Left kidney (tissue), 8 donors: ENCODE results near the gene PIK3CG. TPM values are rescaled to one million over a fixed set of nuclear protein-coding genes. Genes with fewer than 3 reads are reported as not detected.
"Not testable (repeated sequence)": the region's sequence is repeated elsewhere in the genome, so short reads cannot be mapped to it uniquely, and the experiment has no call there.

Source experiments
- DNase-seq: peaks from one replicate; pipeline ENCODE4 v3.0.0-alpha.2; 2013
- long read RNA-seq, 8 donors: transcript quantifications; one replicate each; lab custom pipeline, GENCODE V29; 2026
- polyA plus RNA-seq: library from polyadenylated mRNA; unstranded; fragments of 120-200 nt; gene quantifications from one replicate; pipeline ENCODE4 v1.2.1, GENCODE V29; 2013; ENCODE audit not compliant: insufficient read length

PIK3CG gene
- polyA plus RNA-seq = 2.7 TPM
- long read RNA-seq, donor 1 = 0 reads
- long read RNA-seq, donor 2, full-length matches to known transcripts = 1 of 1 reads
- long read RNA-seq, donor 2, partial matches to known transcripts = 0 of 1 reads
- long read RNA-seq, donor 2, other reads (novel, unspliced or antisense) = 0 of 1 reads
- long read RNA-seq, donor 3 = 0 reads
- long read RNA-seq, donor 4 = 0 reads
- long read RNA-seq, donor 5 = 0 reads
- long read RNA-seq, donor 6 = 0 reads
- long read RNA-seq, donor 7, full-length matches to known transcripts = 1 of 1 reads
- long read RNA-seq, donor 7, partial matches to known transcripts = 0 of 1 reads
- long read RNA-seq, donor 7, other reads (novel, unspliced or antisense) = 0 of 1 reads
- long read RNA-seq, donor 8 = 0 reads

DNA sequence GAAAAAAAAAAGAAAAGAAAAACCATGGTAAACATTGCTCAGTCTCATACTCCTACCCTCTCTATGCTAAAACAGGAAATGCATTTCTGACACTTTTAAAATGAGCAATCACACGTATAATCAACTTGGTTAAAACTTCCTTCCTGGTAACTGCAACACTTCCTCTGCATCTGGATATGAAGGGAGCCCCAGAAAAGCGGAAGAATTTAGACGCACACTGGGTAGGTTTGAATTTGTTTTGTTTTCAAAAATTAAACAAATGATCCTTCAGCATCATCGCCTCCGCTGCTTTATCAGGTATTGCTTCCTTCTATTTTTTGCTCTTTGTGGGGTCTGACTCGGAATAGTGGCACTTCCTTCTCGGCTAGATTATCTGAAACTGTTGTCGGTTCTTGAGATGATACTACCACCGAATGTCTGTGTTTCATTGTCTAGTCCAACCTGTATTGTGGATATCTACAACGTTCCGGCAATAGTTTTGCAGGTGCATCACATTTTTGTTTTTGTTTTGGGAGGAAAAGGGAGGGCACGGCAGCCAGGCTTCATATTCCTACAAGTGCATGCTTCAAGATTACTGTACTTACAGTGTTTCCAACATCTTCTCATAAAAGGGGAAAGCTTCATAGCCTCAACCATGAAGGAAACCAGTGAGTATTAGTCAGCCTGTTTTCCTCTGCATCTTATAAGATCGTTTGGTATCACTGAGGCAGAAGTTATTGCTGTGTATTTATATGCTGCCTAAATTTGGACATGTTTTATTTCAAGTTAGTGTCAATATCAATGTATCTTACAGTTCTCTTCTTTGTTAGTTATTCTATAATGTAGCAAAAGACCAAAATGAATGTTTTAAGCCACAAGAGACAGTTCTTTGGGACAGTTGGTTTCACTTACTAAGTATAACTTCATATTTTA is at the start of gene PIK3CG:
PIK3CG (plus strand) TSS at position 153 of the 912 bp plus-strand sequence. CDS start 2,280 bp downstream, outside the sequence.
- no peak for DNase-seq

DNA sequence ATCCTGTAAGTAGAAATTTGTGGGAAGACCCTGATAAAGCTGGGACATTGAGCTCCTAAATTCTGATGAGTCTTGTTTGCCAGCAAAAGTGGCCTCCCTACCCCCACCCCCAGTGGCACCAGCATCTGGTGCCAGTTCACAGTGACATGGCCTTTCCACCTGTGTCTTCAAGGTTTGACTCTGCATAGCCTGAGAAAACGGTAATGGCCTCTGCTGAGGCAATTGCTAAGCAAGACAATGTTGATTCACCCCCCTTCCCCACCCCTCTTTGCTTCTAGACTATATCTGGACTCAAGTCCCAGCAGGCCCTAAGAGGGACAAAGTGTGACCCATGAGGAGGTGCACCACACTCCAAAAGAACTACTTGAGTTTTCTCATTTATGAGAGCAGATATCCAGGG is 48.0 kb upstream of the PIK3CG start:
- no peak for DNase-seq

DNA sequence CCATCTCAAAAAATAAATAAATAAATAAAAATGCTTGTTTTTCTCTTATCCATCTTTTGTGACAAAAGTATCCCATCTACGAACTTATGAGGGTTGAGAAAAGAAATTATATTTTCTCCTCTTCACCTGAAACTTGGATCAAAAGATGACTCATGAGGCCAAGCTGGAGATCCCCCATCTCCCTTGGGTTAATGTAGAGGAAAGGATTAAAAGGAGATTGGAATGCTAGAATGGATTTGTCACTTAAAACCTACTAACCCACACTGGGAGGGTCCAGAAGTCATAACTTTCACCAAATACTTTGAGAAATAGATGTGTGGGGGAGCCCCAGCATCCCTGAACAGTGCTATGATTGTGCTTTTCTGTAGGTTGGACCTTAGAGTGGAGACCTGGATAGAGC is 46.3 kb upstream of the PIK3CG start:
- DNase-seq = no peak

DNA sequence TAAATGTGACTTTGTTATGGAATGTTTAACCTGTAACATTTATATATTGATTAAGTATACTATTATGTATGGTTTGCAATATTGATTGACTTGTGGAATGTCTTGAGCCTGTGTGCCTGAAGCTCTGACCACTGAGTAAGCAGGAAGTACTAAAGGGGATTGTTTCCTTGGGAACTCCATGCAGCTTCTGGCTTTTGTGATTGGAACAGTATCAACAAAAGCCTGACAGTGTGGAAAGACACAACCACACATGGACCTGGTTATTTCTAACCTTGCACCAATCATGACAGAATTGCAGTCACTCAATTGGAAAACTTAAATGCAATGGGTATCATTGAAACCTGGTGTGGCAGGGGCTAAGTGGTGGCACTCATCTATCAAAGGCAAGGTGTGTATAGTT is 45.5 kb upstream of the PIK3CG start:
- no peak for DNase-seq

DNA sequence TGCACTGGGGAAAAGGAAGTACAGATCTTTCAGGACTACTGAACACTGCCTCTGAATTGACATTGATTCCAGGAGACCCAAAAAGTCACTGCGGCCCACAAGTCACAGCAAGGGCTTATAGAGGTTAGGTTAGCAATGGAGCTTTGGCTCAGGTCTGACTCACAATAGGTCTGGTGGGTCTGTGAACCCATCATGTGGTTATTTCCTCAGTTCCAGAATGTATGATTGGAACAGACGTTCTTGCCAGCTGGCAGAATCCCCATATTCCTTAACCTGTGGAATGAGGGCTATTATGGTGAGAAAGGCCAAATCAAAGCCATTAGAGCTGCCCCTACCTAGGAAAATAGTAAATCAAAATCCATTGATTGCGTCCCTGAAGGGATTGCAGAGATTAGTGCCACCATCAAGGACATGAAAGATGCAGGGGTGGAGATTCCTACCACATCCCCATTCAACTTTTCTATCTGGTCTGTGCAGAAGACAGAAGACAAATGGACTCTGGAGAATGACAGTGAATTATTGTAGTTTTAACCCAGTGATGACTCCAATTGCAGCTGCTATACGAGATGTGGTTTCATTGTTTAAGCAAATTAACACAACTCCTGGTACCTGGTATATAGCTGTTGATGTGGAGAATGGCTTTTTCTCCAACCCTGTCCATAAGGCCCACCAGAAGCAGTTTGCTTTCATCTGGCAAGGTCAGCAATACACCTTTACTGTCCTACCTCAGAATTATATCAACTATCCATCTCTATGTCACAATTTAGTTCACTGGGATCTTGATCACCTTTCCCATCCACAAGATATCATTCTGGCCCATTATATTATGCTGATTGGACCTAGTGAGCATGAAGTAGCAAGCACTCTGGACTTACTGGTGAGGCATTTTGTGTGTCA is 44.5 kb upstream of the PIK3CG start:
- no peak for DNase-seq

DNA sequence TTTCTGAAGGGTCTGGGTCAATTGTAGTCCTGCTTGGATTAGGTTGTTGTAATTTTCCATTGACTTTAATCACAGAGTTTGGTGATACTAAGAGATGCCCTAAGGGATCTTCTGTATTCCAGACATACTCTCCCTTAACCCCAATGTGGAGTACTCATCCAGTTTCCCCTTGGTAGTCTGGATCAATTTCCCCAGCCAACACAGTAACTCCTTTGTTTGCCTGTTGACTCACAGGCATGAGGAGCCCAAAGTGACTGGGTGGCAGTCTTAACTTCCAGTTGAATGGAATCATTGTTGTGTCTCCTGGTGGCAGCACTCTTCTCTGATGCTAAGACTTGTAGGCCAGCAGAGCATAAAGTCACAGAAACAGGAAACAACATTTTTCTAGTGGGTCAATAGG is 41.5 kb upstream of the PIK3CG start:
- DNase-seq = no peak

DNA sequence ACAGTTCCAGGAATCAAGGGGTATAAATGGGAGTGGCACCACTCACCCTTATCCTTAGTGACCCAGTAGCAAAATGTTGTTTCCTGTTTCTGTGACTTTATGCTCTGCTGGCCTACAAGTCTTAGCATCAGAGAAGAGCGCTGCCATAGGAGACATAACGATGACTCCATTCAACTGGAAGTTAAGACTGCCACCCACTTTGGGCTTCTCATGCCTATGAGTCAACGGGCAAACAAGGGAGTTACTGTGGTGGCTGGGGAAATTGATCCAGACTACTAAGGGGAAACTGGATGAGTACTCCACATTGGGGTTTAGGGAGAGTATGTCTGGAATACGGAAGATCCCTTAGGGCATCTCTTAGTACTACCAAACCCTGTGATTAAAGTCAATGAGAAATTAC is 40.6 kb upstream of the PIK3CG start:
- DNase-seq = no peak

DNA sequence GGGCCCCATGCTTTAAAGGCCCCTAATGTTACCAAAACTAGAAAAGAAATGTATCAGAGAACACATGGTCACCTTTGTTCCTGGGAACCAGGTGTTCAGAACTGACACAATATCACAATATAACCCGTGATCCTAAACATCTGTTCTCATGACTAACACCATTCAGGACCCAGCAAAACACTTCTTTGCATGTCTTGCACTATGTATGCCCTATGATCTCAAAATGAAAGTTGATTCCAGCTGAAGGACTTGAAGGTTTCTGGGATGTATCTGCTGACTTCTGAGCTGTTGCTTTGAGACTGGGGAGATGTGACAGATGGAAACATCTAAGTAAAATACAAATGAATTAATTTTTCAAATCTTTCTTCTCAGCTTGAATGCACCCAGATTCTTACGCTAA is 37.5 kb upstream of the PIK3CG start:
- DNase-seq = no peak

DNA sequence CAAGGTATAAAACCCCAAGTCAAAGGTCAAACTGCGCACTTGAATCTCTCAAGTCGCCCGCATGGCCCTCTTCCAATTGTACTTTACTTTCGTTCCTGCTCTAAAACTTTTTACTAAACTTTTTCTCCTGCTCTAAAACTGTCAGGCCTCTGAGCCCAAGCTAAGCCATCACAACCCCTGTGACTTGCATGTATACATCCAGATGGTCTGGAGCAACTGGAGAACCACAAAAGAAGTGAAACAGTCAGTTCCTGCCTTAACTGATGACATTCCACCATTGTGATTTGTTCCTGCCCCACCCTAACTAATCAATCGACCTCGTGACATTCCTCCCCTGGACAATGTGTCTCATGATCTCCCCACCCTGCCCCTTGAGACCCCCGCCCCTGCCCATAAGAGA is 35.6 kb upstream of the PIK3CG start:
- DNase-seq = no peak

DNA sequence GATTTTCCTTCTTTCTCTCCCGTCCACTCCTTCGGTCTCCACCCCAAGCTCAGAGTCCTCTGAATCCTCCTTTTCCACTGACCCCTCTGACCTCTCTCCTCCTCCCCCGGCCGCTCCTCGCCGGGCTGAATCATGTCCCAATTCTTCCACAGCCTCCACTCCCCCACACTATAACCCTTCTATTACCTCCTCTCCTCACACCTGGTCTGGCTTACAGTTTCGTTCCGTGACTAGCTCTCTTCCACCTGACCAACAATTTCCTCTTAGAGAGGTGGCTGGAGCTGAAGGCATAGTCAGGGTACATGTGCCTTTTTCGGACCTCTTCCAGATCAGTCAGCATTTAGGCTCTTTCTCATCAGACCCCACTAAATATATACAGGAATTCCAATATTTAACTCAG is 34.2 kb upstream of the PIK3CG start:
- not testable (repeated sequence) for DNase-seq

DNA sequence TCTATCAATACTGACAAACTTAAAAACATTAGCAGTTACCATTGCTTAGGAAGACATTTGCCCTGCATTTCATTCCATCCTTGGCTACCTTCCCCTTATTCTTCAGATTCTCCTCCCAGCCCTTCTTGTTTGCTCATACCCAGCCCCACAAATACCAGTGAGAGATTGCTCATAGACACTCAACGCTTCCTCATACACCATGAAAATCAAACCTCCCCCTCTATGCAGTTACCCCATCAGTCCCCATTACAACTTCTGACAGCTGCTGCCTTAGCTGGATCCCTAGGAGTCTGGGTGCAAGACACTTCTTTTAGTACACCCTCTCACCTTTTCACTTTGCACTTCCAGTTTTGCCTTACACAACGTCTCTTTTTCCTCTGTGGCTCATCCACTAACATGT is 28.3 kb upstream of the PIK3CG start:
- no peak for DNase-seq

DNA sequence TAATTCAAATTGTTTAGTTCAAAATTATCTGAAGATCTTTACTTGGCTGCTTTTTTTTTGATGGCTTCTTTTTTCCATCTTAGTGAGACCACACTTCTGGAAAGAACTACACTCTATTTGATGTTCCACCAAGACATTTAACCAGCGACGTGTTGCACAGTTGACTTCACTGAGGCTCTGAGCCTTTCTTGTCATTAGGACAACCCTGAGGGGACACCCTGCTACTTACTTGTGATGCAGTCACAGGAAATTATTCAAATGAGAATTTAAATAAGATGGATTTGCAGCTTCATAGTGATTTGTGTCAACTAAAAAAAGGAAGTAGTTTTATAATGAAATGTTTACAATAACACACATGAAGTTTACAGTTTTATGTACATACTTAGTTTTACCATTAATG is 25.6 kb upstream of the PIK3CG start:
- DNase-seq = no peak

DNA sequence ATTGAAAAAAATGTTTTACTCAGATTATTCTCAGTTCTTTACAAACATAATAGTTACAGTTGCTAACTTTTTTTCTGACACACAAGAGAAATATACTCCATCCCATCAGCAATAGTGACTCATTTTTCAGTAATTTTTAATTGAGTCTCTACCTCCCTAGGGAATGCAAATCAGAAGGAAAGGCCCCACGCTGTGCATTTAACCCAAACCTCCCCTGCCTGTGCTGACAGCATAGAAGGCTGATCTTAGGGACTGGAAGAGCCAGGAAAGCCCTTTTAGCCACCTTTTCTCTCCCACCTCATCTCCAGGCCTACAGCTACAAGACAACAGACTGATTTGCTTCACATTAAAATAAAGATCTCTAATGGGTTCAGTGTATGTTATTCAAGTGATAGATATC is 24.7 kb upstream of the PIK3CG start:
- DNase-seq = no peak

DNA sequence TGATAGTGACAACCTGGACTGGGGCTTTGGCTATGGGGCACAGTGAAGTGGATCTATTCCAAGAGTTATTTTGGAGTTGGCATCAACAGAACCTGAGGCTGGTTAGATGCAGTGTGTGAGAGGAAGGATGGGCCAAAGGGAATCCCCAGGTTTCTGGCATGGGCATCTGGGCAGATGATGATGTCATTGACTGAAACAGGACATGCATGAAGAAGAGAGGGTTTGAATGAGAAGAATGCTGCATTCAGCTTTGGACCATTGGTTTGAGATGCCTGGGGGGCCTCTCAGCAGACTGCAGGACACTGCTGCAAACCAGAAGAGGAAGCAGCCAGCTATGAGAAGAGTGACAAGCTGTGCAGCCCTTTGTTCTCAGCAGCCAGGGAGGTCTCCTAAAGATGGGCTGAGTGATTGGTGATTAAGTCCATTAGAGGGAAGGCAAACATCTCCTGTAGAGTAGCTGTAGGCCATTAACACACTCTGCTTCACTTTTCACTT is 23.1 kb upstream of the PIK3CG start:
- DNase-seq = no peak

DNA sequence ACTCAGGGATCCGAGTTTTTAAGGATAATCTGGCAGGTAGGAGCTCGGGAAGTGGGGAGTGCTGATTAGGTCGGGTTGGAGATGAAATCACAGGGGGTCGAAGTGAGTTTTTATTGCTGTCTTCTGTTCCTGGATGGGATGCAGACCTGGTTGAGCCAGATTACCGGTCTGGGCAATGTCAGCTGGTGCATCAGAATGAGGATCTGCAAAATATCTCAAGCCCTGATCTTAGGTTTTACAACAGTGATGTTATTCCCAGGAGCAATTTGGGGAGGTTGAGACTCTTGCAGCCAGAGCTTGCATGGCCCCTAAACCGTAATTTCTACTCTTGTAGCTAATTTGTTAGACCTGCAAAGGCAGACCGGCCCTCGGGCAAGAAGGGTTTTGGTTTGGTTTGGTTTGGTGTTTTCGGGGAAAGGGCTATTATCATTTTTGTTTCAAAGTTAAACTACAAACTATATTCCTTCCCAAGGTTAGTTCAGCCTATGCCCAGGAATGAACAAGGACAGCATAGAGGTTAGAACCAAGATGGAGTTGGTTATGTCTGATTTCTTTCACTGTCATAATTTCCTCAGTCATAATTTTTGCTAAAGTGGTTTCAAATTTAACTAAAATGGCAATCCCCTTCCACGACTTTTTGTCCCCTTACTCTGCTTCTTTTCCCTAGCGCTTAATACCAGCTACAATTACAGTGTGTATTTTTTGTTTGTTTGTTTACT is 20.6 kb upstream of the PIK3CG start:
- no peak for DNase-seq

DNA sequence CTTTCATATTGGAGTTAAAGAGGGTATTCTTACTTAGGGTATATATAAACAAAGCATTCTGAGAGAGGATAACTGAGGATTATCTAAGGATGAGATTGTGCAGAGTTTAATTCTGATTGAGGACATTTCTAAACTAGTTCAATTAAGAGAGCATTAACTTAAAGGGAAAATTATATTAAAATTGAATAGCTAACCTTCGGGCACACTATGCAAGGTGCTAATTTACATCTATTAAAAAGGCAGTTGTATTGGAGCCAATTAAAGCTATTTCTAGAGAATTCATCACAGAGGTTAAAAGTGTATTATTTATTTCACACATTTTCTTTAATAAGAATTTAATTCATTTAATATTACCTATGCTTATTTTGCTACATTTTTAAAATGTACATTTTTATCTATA is 17.0 kb upstream of the PIK3CG start:
- DNase-seq = no peak

DNA sequence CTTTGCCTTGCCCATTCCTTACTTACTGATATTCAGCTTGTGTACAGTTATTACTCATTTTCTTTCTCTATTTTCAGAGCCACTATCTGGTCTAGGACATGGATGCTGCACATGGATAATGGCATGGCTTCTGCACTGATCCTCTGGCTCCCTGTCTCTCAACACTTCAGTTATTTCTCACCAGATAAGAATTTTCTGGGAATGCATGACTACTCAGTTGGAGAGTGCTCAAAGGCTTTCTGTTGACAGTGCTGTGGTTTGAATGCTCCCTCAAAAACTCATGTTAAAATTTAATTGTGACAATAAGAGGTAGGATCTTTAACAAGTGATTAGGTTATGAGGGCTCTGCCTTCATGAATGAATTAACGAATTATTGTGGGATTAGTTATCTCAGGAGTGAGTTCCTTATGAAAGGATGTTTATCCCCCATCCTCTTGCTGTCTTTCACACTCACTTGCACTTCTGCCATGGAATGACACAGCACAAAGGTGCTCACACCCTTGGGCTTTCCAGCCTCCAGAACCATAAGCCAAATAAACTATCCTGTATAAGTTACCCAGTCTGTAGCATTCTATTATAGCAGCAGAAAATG is 16.1 kb upstream of the PIK3CG start:
- no peak for DNase-seq

DNA sequence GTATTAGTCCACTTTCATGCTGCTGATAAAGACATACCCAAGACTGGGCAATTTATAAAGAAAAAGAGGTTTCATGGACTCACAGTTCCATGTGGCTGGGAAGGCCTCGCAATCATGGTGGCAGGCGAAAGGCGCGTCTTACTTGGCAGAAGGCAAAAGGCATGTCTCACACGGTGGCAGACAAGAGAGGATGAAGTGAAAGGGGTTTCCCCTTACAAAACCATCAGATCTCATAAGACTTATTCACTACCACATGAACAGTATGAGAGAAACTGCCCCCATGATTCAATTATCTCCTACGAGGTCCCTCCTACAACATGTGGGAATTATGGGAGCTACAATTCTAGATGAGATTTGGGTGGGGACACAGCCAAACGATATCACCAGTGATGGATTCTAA is 13.4 kb upstream of the PIK3CG start:
- not testable (repeated sequence) for DNase-seq

DNA sequence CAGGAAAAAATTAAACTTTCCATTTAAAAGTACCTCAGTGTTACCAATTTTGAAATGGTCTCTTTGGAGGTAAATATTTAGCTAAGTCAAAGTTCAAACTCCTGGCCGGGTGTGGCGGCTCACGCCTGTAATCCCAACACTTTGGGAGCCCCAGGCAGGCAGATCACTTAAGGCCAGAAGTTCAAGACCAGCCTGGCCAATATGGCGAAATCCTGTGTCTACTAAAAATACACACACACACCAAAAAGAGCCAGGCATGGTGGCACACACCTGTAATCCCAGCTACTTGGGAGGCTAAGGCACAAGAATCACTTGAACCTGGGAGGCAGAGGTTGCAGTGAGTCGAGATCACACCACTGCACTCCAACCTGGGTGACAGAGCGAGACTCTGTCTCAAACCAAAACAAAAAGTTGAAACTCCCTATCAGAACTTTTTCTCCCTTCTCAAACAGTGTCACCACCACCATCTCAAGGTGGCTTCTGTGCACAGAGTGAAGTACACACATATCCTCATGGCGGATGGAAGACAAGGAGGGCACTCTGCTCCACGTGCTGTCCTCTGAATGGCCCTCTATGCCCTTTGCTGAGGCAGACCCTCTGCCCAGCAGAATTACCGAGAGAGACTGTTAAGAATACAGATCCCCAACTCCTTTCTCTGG is 11.7 kb upstream of the PIK3CG start:
- no peak for DNase-seq

DNA sequence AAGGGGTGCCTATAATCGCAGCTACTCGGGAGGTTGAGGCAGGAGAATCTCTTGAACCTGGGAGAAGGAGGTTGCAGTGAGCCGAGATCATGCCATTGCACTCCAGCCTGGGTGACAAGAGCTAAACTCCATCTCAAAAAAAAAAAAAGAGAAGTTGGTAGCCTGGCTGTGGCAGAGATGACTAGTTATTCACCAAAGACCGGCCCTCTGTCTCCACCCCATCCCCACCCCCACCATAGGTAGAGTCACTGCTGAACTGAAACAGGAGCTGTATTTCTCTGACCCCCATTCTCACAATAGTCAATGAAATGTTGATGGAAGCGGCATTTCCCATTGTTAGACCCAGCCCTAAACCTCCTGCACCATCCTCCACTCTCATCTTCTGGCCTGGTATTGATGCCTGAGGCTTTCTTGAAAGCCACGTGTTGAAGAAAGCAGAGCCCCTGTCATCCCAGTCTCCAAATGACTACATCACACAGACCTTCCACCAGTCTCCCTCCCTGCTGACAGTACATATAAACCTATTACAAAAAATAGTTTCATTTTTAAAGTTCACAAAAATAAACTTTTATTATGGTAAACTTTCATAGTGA is 9.4 kb upstream of the PIK3CG start:
- DNase-seq = no peak
